Glomerular endothelial cell (primary cell): Measurements from ENCODE around the gene CTCFL. TPM values are rescaled to one million over a fixed set of nuclear protein-coding genes. Genes with fewer than 3 reads are reported as not detected.

ENCODE experiments used
- DNase-seq: peaks from one replicate; pipeline ENCODE4 v3.0.0-alpha.2; 2011; ENCODE audit warnings: low read depth, low spot score; ENCODE audit errors: extremely low read depth
- total RNA-seq: library from RNA; depleted of rRNA; stranded (reverse); fragments of >200 nt; gene quantifications from 2 replicates; pipeline ENCODE4 v1.2.3, GENCODE V29; 2015

Gene CTCFL, protein sequence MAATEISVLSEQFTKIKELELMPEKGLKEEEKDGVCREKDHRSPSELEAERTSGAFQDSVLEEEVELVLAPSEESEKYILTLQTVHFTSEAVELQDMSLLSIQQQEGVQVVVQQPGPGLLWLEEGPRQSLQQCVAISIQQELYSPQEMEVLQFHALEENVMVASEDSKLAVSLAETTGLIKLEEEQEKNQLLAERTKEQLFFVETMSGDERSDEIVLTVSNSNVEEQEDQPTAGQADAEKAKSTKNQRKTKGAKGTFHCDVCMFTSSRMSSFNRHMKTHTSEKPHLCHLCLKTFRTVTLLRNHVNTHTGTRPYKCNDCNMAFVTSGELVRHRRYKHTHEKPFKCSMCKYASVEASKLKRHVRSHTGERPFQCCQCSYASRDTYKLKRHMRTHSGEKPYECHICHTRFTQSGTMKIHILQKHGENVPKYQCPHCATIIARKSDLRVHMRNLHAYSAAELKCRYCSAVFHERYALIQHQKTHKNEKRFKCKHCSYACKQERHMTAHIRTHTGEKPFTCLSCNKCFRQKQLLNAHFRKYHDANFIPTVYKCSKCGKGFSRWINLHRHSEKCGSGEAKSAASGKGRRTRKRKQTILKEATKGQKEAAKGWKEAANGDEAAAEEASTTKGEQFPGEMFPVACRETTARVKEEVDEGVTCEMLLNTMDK
- not detected in 2 replicates for total RNA-seq

DNA sequence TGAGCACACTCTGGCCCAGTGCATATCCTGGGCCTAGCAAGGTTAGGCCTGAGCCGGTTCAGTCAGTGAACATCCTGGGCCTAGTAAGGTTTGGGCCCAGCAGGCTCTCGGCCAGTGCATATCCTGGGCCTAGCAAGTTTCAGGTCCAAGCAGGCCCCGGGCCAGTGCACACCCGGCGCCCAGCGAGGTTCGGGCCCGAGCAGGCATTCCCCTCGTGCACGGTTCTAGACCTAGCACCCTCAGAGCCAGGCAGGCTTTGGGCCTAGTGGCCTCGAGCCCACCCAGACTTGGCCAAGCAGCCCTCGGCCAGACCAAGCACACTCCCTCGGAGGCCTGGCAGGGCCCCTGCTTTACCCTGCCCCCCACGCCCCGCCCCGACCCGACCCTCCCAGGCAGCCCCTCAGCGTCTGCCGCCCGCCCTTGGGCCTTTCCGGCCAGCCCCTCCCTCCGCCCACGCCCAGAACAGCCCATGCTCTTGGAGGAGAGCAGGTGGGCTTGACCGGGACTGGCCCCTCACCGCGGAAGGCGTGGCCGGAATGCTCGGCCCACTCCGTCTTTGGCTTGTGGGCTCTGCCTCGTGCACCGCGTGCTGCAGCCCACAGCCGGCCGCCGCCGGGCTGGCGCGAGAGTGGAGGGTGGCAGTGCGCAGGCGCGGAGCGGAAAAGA lies at the start of gene CTCFL:
CTCFL (minus strand) TSS at position 630 of the 666 bp plus-strand sequence. CDS start 935 bp downstream, outside the sequence.
- no peak for DNase-seq

- no peak for DNase-seq
These were observed 49.0 kb upstream of the CTCFL start for GRCh38 chr20:57573894-57574293.

DNA sequence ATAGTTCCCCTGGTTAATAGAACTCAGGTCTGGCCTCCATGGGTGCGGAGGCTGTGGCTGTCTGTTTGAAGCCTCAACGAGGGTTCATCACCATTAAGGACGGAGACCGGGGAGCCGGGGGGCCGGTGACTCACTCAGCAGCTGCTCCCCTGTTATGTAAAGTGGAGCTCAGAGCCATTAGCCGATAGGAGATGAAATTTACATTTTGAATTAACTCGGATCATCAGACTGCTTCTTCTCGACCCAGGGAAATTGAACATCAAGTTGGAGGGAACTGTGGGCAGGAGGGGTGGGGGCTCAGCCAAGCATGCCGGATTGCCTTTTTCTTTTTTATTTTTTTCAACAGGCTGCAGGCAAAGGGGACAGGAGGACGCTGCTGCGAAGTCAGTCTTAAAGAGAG lies 48.3 kb upstream of the CTCFL start:
- DNase-seq: no peak

DNA sequence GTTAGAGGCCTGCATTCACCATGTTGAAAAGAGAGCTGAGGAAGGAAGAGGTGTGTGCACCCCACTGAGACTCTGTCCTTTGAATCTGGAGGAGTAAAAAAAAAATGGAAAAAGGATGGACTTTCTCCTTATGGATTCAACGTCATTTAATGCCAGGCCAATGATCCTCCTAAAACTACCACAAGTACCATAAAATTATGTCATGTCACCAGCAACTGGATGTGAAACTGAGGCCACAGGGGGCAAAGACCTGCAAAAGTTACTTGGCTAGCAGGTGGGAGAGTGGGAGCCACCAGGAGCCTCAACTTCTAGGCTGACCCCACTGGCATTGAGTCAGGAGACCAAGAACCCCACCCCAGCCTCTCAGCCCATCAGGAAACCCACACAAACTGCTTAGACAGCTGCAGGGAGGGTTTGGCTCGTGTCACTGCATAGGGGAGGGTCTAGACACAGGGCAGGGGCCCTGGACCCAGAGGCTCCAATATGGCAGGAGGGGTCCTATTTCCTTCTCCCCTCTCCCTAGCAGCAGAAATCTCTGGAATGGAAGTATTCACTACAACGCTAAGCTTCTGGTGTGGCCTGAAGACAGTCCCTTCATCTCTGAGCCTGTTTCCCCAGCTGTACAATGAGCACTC lies 47.0 kb upstream of the CTCFL start:
- no peak for DNase-seq

- DNase-seq: no peak
These were observed 46.0 kb upstream of the CTCFL start for GRCh38 chr20:57570920-57571319.

GRCh38 chr20:57570145-57570850 lies 45.4 kb upstream of the CTCFL start:
- DNase-seq: no peak

- DNase-seq: no peak
These were observed 44.0 kb upstream of the CTCFL start for GRCh38 chr20:57568960-57569359.

GRCh38 chr20:57568088-57568896 lies 43.4 kb upstream of the CTCFL start:
- no peak for DNase-seq

GRCh38 chr20:57567471-57568079 lies 42.6 kb upstream of the CTCFL start:
- no peak for DNase-seq

DNA sequence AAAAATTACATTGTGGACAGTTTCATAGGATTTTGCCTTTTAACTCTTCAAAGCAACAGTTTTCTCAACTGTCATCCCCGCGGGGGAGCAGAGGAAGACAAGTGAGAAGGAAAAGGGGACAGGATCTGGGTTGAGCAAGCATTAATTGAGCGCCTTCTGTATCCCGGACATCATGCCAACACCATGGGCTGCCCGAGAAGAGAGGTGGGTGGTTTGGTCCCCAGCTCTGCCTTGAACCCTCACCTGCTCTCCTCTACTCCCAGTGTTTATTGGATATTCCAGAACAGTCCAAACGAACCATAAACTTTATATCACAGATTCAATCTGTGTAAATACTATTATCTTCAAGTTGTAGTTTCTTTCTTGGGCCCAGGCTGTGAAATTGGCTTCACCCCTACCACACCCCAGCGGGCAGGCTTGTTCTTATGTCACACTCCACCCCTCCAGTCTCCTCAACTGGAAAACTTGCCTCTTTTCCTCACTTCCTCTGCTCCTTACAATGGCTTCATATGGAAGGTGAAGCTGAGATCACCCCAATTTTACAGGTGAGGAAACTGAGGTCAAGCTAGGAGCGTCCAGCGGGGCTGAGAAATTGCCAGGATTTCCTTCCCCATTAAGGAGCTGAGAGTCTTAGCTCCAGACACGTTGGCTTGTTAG lies 42.0 kb upstream of the CTCFL start:
- no peak for DNase-seq

DNA sequence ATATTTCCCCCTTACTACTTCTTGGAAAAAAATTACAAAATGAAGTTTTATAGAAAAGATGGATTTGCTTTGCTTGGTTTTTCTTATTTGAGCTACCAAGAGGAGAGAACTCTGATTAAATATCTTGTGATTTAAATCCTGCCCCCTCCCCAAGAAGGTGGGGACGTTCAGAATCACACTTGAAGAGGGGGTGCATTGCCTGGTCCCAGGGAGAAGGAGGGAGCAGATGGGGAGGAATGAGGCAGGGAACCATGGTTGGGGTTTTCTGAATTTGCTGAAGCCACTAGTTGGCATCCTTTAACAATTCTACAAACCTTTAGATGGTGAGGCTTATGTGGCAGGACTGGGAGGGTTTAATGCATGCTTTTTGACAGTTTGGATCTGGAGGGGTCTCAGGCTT lies 41.5 kb upstream of the CTCFL start:
- DNase-seq: no peak

DNA sequence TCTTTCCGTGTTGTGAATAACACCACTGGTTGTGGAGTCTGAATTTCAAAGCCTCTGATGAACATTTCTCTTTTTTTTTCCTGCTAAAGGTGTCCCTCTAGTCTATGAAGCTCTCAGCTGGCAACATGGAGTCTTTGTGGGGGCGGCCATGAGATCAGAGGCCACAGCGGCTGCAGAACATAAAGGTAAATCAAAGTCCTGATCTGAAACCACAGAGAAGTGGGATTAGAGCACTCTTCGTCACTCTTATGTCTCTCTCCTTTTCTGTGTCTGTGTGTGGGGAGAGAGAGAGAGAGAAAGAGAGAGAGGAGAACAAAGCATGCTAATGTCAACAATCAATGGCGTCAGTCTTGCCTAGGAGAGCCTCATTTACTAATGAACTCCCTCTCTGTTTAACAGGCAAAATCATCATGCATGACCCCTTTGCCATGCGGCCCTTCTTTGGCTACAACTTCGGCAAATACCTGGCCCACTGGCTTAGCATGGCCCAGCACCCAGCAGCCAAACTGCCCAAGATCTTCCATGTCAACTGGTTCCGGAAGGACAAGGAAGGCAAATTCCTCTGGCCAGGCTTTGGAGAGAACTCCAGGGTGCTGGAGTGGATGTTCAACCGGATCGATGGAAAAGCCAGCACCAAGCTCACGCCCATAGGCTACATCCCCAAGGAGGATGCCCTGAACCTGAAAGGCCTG lies 40.2 kb upstream of the CTCFL start:
- DNase-seq: no peak

DNA sequence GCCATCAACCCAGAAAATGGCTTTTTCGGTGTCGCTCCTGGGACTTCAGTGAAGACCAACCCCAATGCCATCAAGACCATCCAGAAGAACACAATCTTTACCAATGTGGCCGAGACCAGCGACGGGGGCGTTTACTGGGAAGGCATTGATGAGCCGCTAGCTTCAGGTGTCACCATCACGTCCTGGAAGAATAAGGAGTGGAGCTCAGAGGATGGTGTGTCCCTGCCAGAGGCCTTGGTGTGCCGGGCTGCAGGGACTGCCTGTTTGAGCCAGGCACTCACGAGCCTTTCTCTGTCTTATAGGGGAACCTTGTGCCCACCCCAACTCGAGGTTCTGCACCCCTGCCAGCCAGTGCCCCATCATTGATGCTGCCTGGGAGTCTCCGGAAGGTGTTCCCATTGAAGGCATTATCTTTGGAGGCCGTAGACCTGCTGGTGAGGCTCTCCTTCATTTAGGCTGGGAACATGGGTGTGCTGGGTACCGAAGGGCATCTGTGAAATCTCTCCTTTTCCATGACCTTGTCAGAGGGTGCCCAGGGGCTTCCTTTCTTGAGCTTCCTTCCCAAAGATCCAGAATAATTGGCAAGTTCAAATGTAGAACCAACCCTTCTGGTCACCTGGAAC lies 39.4 kb upstream of the CTCFL start:
- DNase-seq: no peak

GRCh38 chr20:57563522-57563921 lies 38.6 kb upstream of the CTCFL start:
- DNase-seq: no peak

DNA sequence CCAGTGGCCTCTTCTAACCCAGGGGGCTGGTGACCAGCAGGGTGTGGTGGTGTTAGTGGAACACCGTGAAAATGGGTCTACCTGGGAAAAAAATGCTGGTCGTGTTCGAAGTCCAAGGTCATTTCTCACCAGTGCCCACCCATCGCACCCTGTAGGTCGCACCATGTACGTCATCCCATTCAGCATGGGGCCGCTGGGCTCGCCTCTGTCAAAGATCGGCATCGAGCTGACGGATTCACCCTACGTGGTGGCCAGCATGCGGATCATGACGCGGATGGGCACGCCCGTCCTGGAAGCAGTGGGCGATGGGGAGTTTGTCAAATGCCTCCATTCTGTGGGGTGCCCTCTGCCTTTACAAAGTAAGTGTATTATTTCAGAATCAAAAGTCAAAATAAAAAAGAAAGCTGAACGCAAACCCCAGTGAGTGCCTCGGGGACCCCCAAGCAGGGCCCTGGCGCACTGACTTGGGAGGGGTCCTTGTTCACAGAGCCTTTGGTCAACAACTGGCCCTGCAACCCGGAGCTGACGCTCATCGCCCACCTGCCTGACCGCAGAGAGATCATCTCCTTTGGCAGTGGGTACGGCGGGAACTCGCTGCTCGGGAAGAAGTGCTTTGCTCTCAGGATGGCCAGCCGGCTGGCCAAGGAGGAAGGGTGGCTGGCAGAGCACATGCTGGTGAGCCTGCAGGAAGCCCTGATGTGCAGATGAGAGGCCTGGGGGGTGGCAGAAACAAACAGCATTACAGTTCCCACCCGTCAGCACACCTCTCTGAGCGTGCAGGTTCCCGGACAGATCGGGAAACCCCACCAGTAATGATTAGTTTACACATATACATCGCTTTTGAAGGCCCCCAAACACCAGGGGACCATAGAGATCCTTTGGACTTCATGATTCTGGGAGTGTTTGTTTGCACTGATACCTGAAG lies 37.9 kb upstream of the CTCFL start:
- no peak for DNase-seq

DNA sequence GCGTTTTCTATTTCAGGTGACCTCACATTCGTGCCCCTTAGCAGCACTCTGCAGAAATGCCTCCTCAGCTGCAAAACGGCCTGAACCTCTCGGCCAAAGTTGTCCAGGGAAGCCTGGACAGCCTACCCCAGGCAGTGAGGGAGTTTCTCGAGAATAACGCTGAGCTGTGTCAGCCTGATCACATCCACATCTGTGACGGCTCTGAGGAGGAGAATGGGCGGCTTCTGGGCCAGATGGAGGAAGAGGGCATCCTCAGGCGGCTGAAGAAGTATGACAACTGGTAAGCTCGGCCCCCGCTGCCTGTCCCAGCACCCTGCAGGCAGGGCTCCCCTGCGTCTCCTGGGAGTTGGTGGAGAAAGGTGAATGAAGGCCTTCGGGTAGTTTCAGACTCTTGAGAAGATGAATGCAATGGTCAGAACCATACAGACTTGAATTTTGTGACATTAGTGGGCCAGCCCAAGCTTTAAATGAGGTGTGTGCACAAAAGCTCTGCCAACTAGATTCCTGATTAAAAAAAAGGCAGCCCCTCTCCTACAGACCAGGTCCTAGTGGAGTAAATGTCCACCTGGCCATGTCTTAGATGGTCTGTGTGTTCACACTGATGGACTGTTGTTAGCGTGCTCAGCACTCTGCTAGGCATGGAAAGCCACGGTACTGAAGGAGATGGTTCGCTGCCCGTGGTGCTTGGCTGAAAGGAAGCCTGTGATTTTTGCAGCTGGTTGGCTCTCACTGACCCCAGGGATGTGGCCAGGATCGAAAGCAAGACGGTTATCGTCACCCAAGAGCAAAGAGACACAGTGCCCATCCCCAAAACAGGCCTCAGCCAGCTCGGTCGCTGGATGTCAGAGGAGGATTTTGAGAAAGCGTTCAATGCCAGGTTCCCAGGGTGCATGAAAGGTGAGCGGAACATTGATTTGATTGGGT lies 36.7 kb upstream of the CTCFL start:
- DNase-seq: no peak
